Measurements from ENCODE around the gene TMTC1.

TMTC1 gene

GRCh38 chr12:29807129-29807528 is 23.4 kb upstream of the TMTC1 start:
- in situ Hi-C loops (cut with MboI; ENCODE audit: low sequenced_read_pairs, unreplicated experiment): no loop called here
- no peak for DNase-seq (ENCODE audit: low spot score)
- TF ChIP-seq CTCF (IDR thresholded peaks at IDR 0.05; ENCODE audit: borderline replicate concordance, control extremely low read depth, extremely low read depth, insufficient read depth, missing control alignments): no peak

GRCh38 chr12:29804019-29804418 is 20.3 kb upstream of the TMTC1 start:
- no peak for DNase-seq (ENCODE audit: low spot score)
- in situ Hi-C loops (cut with MboI; ENCODE audit: low sequenced_read_pairs, unreplicated experiment): no loop called here
- no peak for TF ChIP-seq CTCF (IDR thresholded peaks at IDR 0.05; ENCODE audit: borderline replicate concordance, control extremely low read depth, extremely low read depth, insufficient read depth, missing control alignments)

GRCh38 chr12:29799591-29799990 is 15.8 kb upstream of the TMTC1 start:
- in situ Hi-C loops (cut with MboI; ENCODE audit: low sequenced_read_pairs, unreplicated experiment): no loop called here
- no peak for TF ChIP-seq CTCF (IDR thresholded peaks at IDR 0.05; ENCODE audit: borderline replicate concordance, control extremely low read depth, extremely low read depth, insufficient read depth, missing control alignments)
- no peak for DNase-seq (ENCODE audit: low spot score)

GRCh38 chr12:29797565-29798355 is 14.0 kb upstream of the TMTC1 start:
- in situ Hi-C loops (cut with MboI; ENCODE audit: low sequenced_read_pairs, unreplicated experiment): no loop called here
- TF ChIP-seq CTCF (IDR thresholded peaks at IDR 0.05; ENCODE audit: borderline replicate concordance, control extremely low read depth, extremely low read depth, insufficient read depth, missing control alignments): no peak
- DNase-seq (ENCODE audit: low spot score): no peak

- in situ Hi-C loops (cut with MboI; ENCODE audit: low sequenced_read_pairs, unreplicated experiment): no loop called here
- DNase-seq (ENCODE audit: low spot score): no peak
- no peak for TF ChIP-seq CTCF (IDR thresholded peaks at IDR 0.05; ENCODE audit: borderline replicate concordance, control extremely low read depth, extremely low read depth, insufficient read depth, missing control alignments)
Observed at GRCh38 chr12:29796823-29797263, 13.1 kb upstream of the TMTC1 start.

GRCh38 chr12:29795715-29796114 is 12.0 kb upstream of the TMTC1 start:
- in situ Hi-C loops (cut with MboI; ENCODE audit: low sequenced_read_pairs, unreplicated experiment): no loop called here
- DNase-seq (ENCODE audit: low spot score): no peak
- TF ChIP-seq CTCF (IDR thresholded peaks at IDR 0.05; ENCODE audit: borderline replicate concordance, control extremely low read depth, extremely low read depth, insufficient read depth, missing control alignments): no peak
